ENCODE results near the gene MBD2. TPM values are rescaled to one million over a fixed set of nuclear protein-coding genes. Genes with fewer than 3 reads are reported as not detected.

Gene MBD2
- total RNA-seq, 2 experiments from 2014 or later: 133 to 134 TPM

DNA sequence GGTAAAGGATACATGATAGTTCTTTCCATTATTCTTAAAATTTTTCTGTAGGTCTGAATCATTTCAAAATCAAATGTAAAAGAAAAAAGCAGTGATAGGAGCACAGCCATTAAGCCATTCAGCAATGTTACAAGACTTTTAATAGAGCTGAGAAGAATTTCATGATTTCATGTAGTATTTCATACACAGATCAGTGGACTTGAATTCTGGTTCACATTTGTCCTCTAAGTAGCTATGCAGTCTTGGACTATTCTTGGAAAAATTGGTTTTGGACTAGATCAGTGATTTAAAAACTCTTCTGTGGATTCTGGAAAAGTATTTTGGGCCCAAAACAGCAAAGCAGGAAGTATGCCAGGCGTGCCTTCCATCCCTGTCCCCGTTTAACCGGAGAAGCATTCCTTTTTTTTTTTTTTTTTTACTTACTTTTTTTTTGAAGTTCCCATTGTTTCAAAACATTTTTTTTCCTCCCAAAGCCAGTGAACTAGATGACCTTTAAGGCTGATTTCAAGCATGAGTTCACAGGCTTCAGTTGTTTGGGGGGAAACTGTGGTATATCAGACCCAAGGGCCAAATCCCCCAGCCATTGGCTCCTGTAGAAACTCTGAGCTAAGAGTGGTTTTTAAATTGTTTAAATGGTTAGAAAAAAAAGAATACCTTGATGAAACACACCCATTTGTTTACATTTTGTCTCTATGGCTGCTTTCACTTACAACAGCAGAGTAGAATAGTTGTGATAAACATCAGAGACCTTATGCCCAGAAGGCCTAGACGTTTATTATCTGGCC is 27.3 kb upstream of the MBD2 start:
- peaks cover 16% of the 10 kb centered on the region for H3K4me1 Mint-ChIP-seq
- no peaks in the 10 kb centered on the region for H3K36me3 Mint-ChIP-seq (ENCODE audit: low read depth)
- no peak overlapping the region for H3K27ac Mint-ChIP-seq
- no peaks in the 10 kb centered on the region for H3K9me3 Mint-ChIP-seq
- H3K4me3 Mint-ChIP-seq: no peak overlapping the region
- CTCF ChIA-PET: interaction anchor here (0.7 to 1.6 kb wide), 2 partner anchors 18 to 27 kb away, joined by 5 to 10 read pairs; partner anchors contain the start of gene POLI
- POLR2A ChIA-PET: interaction anchor here (1.0 to 2.8 kb wide), 3 partner anchors 9 to 29 kb away, joined by 3 to 7 read pairs (median 4); no protein-coding TSS in a partner anchor
- H3K27me3 Mint-ChIP-seq: peaks cover 5% of the 10 kb centered on the region
- DNase-seq: no peak

DNA sequence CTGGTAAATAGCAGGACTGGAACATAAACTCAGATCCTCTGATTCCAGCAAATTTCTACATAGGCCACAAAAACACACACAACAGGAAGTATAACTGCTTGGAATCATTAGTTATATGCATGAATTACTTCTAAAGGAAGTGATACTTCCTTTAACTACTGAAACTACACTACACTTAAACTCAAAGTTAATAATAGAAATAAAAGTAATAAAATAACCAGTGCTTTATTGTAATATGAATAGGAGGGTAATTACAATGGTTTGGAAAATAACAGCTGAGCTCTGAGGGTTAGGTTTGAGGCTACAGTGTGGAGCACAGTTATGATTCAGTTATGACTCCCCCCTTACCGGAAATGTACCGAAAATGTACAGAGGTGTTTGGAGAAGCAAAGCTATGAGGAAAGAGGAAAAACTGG is 26.4 kb upstream of the MBD2 start:
- DNase-seq: no peak
- Mint-ChIP-seq H3K27ac (no peak overlapping the region), H3K4me3 (no peak overlapping the region), H3K27me3 (peaks cover 5% of the 10 kb centered on the region), H3K4me1 (peaks cover 16% of the 10 kb centered on the region), H3K36me3 (ENCODE audit: low read depth) (no peaks in the 10 kb centered on the region), H3K9me3 (no peaks in the 10 kb centered on the region)
- ChIA-PET POLR2A (interaction anchor here (1.0 to 2.8 kb wide), 2 partner anchors 11 to 28 kb away, joined by 3 to 7 read pairs; no protein-coding TSS in a partner anchor), CTCF (interaction anchor here (0.9 to 1.6 kb wide), 2 partner anchors 10 to 19 kb away, joined by 3 to 5 read pairs; partner anchors contain the start of gene POLI)

DNA sequence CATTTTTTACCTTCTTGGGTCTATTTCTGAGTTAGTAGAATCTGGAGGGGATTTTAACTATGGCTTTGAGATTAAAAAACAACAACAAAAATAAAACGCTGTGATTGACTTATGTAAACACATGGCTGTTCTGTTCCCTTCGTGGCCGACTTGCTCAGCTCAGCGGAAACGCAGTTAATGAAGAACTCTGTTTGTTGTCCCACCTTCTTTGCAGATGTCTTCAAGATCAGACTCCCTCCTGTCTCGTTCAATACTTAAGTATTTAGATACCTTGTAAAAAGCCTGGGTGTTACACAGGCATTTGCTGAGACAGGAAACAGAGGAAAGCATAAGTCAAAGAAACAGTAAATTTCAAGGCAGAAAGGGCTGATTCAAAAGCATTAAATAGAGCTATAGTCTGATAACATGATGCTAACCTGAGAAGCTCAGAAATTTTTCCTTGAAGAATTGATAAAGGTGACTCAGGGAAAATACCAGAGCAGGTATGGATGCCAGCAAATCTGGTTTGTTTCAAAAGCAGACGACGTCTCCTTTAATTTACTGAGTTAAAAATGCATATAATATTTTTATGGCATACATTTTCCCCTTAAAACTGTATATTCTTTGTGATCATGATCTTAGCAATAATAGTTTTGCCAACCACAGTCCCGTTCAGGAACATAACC is 23.2 kb upstream of the MBD2 start:
- Mint-ChIP-seq H3K36me3 (ENCODE audit: low read depth) (no peaks in the 10 kb centered on the region), H3K27me3 (no peaks in the 10 kb centered on the region), H3K9me3 (no peaks in the 10 kb centered on the region), H3K27ac (no peak overlapping the region), H3K4me1 (peaks cover 16% of the 10 kb centered on the region), H3K4me3 (no peak overlapping the region)
- DNase-seq: no peak
- ChIA-PET POLR2A (interaction anchor here (0.9 to 1.3 kb wide), 3 partner anchors 16 to 23 kb away, joined by 3 read pairs; partner anchors contain the start of gene POLI), CTCF (interaction anchor here (0.8 kb wide), 1 partner anchor 1337 kb away, joined by 3 read pairs; no protein-coding TSS in a partner anchor)

DNA sequence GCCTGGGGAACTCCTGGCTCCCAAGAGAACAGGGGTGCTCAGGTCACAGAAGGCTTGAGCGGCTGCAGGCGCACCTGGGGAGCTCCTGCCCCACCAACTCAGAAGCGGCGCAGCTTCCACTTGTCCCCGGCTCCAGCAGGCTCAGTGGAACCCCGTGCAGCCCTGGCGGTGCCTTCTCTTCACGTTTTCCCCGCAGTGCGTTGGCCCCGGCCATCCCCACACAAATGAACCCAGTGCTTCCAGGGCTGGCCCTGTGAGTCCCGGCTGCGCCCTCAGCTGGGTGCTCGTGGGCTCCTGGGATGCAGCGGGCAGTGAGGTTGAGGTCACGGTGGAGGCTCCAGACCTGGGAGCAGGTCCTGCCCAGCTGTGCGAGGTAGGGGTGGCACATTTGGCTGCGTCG is 17.9 kb upstream of the MBD2 start:
- Mint-ChIP-seq H3K9me3 (no peaks in the 10 kb centered on the region), H3K4me1 (peaks cover 3% of the 10 kb centered on the region), H3K27me3 (peaks cover 6% of the 10 kb centered on the region), H3K4me3 (no peak overlapping the region), H3K27ac (no peak overlapping the region), H3K36me3 (ENCODE audit: low read depth) (no peaks in the 10 kb centered on the region)
- DNase-seq: no peak
- ChIA-PET POLR2A (interaction anchor here (1.5 kb wide), 1 partner anchor 27 kb away, joined by 5 read pairs; the partner anchor contains the start of gene POLI), CTCF (interaction anchor here (1.5 kb wide), 1 partner anchor 17 kb away, joined by 4 read pairs; no protein-coding TSS in a partner anchor)

DNA sequence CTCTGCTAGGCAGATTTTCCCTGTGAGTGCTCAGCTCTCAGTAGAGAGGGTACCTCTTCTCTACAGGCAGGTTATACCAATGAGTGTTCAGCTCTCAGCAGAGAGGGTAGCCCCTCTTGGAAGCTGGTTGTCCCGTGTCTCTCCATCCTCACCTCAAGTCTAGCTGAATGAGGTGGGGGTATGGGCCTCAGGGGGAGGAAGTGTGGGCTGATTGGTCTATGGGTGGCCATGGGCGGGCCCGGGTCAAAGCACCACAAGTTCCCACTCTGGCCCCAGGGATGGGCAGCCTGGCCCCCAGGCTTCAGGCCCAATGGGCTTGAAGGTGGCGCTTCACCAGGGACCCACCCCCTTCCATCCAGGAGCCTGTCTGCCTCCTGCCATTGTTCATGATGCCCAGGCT is 17.0 kb upstream of the MBD2 start:
- Mint-ChIP-seq H3K27ac (no peak overlapping the region), H3K27me3 (peaks cover 8% of the 10 kb centered on the region), H3K4me1 (no peaks in the 10 kb centered on the region), H3K9me3 (no peaks in the 10 kb centered on the region), H3K36me3 (ENCODE audit: low read depth) (no peaks in the 10 kb centered on the region), H3K4me3 (no peak overlapping the region)
- CTCF ChIA-PET: interaction anchor here (0.7 to 1.5 kb wide), 3 partner anchors 9 to 28 kb away, joined by 3 to 5 read pairs (median 4); partner anchors contain the start of gene POLI
- DNase-seq: no peak
- POLR2A ChIA-PET: no interaction called here

DNA sequence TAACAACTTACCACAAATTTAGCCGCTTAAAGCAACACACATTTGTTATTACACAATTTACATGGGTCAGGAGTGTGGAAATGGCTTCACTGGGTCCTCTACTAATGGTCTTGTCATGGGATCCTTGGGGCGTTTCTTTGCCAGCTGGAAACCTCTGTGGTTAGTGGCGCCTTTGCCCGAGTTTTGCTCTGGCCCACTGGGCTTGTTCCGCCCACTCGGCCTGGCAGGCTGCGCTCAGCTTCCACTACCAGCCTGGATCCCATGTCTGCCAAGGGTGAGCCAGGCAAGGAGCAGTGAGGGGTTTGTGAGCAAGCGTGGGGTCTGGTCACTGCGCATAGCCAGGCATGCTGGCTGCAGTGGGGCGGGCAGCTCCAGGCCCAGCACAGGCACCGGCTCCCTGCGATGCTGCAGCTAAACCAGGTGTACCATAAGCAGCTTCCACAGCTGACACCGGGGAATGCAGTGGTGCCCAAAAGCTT is 16.2 kb upstream of the MBD2 start:
- Mint-ChIP-seq H3K9me3 (no peaks in the 10 kb centered on the region), H3K4me3 (no peak overlapping the region), H3K27ac (no peak overlapping the region), H3K4me1 (no peaks in the 10 kb centered on the region), H3K27me3 (peaks cover 8% of the 10 kb centered on the region), H3K36me3 (ENCODE audit: low read depth) (no peaks in the 10 kb centered on the region)
- no peak for DNase-seq
- POLR2A ChIA-PET: interaction anchor here (1.4 kb wide), 1 partner anchor 29 kb away, joined by 7 read pairs; the partner anchor contains the start of gene POLI
- CTCF ChIA-PET: interaction anchor here (0.7 to 1.1 kb wide), 2 partner anchors 10 to 28 kb away, joined by 3 to 5 read pairs; partner anchors contain the start of gene POLI

DNA sequence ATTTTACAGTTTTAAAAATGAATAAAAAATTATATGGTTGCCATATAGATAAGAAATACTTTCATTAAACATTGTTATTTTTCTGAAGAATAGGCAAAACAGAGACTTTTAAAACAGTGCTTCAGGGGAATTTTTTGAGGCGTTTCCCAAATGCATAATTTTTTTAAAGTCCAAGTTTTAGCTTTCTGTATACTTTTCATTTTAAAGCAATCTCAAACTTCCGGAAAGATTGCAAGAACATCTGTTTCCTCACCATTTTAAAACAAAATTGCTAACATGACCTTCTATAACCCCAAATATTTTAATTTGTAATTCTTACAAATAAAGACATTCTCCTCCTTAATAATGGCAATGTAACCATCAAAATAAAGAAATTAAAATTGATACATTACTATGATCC is 15.1 kb upstream of the MBD2 start:
- Mint-ChIP-seq H3K27me3 (peaks cover 11% of the 10 kb centered on the region), H3K27ac (no peak overlapping the region), H3K4me3 (no peak overlapping the region), H3K4me1 (no peaks in the 10 kb centered on the region), H3K9me3 (no peaks in the 10 kb centered on the region), H3K36me3 (ENCODE audit: low read depth) (no peaks in the 10 kb centered on the region)
- DNase-seq: no peak
- ChIA-PET POLR2A (interaction anchor here (1.4 kb wide), 1 partner anchor 30 kb away, joined by 7 read pairs; the partner anchor contains the start of gene POLI), CTCF (no interaction called here)

DNA sequence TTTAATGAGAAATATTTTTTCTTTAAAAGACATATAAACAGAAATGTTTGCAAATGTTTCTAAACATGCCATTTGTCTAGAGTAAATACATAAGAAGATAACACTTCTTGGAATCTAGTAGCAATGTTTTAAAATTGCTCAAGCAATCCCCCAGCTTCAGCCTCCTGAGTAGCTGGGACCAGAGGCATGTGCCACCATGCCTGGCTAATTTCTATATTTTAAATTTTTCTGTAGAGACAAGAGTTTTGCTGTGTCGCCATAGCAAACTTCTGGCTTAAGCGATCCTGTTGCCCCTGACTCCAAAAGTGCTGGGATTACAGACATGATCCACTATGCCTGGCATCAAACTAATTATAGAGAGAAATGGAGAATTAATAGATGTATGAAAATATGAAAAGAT is 14.6 kb upstream of the MBD2 start:
- Mint-ChIP-seq H3K27ac (no peak overlapping the region), H3K27me3 (peaks cover 14% of the 10 kb centered on the region), H3K4me1 (no peaks in the 10 kb centered on the region), H3K9me3 (no peaks in the 10 kb centered on the region), H3K4me3 (no peak overlapping the region), H3K36me3 (ENCODE audit: low read depth) (no peaks in the 10 kb centered on the region)
- ChIA-PET CTCF (no interaction called here), POLR2A (interaction anchor here (1.0 to 1.7 kb wide), 2 partner anchors 14 to 16 kb away, joined by 3 to 4 read pairs; partner anchors contain the start of gene MBD2)
- no peak for DNase-seq

DNA sequence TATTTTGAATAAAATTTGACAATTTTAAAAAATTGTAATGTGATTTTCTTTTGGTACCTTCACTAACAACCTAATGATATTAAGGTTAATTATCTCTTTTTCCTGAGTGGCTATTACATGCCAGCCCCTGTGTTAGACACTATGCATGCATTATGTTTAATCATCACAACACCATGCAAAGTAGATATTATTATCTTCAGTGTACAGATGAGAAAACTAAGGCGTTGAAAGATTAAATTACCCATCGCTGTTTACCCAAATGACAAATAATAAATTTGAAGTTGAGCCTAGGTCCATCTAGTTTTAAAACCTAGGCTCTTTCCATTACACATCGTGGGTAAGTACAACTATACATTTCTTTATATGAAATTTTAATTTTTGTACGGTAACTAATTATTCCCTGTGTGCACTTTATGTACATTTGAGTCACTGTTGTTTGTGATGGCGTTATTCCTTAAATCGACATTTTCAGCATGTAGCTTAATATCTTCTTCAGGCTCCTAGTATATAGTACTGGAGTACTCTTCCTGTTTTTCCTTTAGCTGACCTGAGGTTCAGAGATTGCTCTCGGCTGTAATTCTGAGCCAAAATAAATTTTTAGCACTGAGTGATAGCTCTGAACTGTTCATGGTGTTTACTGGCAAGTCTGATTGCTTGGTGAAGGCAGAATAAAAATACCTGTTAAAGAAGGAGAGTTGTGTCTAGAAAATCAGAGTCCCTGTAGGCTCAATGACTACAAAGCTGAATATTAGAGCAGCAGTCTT is 13.9 kb upstream of the MBD2 start:
- Mint-ChIP-seq H3K36me3 (ENCODE audit: low read depth) (no peaks in the 10 kb centered on the region), H3K4me3 (no peak overlapping the region), H3K4me1 (no peaks in the 10 kb centered on the region), H3K9me3 (no peaks in the 10 kb centered on the region), H3K27ac (no peak overlapping the region), H3K27me3 (peaks cover 14% of the 10 kb centered on the region)
- DNase-seq: no peak
- ChIA-PET POLR2A (interaction anchor here (1.0 to 1.7 kb wide), 3 partner anchors 14 to 31 kb away, joined by 3 to 4 read pairs (median 4); partner anchors contain the start of genes MBD2 and POLI), CTCF (no interaction called here)

DNA sequence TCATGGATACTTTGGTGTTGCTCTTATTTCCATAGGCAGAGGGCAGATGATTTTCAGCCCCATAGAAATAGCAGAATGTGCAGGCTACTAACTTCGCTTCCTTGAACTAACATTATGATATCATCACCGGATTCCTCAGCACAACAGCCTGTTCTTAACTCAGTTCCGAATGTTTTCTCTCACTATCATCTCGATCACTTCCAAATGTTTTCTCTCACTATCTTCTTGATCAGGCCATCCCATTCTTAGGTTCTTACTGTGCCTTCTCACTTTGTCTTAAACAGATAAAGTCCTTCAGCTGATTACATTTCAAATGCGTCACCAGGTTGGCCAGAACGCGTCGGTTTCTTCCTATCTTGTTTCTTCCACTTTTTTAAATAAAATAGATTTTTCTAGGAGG is 11.4 kb upstream of the MBD2 start:
- DNase-seq: no peak
- H3K9me3 Mint-ChIP-seq: no peaks in the 10 kb centered on the region
- ChIA-PET POLR2A (no interaction called here), CTCF (no interaction called here)
- no peaks in the 10 kb centered on the region for H3K4me1 Mint-ChIP-seq
- H3K27me3 Mint-ChIP-seq: peaks cover 14% of the 10 kb centered on the region
- no peaks in the 10 kb centered on the region for H3K36me3 Mint-ChIP-seq (ENCODE audit: low read depth)
- no peak overlapping the region for H3K27ac Mint-ChIP-seq
- H3K4me3 Mint-ChIP-seq: no peak overlapping the region

DNA sequence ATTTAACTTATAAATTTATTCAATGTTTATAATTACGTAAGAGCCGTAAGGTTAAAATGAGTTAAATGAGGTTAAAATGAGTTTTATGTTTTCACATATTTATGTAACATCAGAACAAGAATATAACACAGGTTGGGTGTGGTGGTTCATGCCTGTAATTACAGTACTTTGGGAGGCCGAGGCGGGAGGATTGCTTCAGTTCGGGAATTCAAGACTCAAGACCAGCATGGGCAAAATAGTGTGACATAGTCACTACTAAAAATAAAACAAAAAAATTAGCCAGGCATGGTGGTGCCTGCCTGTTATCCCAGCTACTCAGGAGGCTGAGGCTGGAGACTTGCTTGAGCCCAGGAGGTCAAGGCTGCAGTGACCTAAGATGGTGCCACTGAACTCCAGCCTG is 9.3 kb upstream of the MBD2 start:
- Mint-ChIP-seq H3K36me3 (ENCODE audit: low read depth) (no peaks in the 10 kb centered on the region), H3K27ac (no peak overlapping the region), H3K4me1 (peaks cover 9% of the 10 kb centered on the region), H3K27me3 (peaks cover 14% of the 10 kb centered on the region), H3K4me3 (no peak overlapping the region), H3K9me3 (no peaks in the 10 kb centered on the region)
- DNase-seq: no peak
- ChIA-PET CTCF (no interaction called here), POLR2A (no interaction called here)

DNA sequence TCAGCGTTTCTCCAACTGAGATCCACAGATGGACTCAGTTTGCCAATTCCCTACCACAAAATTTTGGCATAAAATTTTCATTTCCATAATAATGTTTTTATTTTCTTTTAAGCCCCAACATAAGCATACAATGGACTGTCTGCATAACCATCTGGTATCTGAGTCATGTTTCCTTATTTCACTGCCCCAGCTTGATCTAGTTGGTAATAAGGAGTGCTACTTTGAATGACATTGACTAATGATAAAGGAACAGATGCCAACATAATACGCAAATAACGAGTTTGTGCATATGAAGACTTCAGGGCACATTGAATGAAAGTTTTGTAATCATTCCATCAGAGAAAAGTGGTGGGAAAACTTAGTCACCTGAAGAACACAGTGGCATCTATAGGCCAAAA is 8.8 kb upstream of the MBD2 start:
- H3K27ac Mint-ChIP-seq: no peak overlapping the region
- H3K4me1 Mint-ChIP-seq: peaks cover 11% of the 10 kb centered on the region
- DNase-seq: no peak
- no peak overlapping the region for H3K4me3 Mint-ChIP-seq
- ChIA-PET CTCF (no interaction called here), POLR2A (no interaction called here)
- no peaks in the 10 kb centered on the region for H3K9me3 Mint-ChIP-seq
- H3K27me3 Mint-ChIP-seq: peaks cover 14% of the 10 kb centered on the region
- H3K36me3 Mint-ChIP-seq (ENCODE audit: low read depth): no peaks in the 10 kb centered on the region
